Esophagus (tissue), 2 donors: ENCODE data around the gene ZNF410. TPM values are rescaled to one million over a fixed set of nuclear protein-coding genes. Genes with fewer than 3 reads are reported as not detected.
"Not testable (repeated sequence)": the region's sequence is repeated elsewhere in the genome, so short reads cannot be mapped to it uniquely, and the experiment has no call there.

ENCODE experiments used
- H3K27ac ChIP-seq, 2 donors: one replicate each; pipeline ENCODE4 v1.5.1; 2013; ENCODE audit warnings: low read depth in 2 of 2, mild to moderate bottlenecking in 2 of 2, inconsistent platforms in 1 of 2, low read length in 1 of 2, moderate library complexity in 1 of 2
- H3K27me3 ChIP-seq, 2 donors: one replicate each; pipeline ENCODE4 v1.6.1; 2013; ENCODE audit warnings: low read length in 2 of 2, control low read depth in 1 of 2, mild to moderate bottlenecking in 1 of 2; ENCODE audit not compliant: insufficient read depth in 2 of 2, control insufficient read depth in 1 of 2
- H3K36me3 ChIP-seq, 2 donors: one replicate each; pipeline ENCODE4 v1.6.1; 2013; ENCODE audit warnings: low read length in 1 of 2; ENCODE audit not compliant: control insufficient read depth in 2 of 2, insufficient read depth in 2 of 2
- H3K4me1 ChIP-seq, 2 donors: one replicate each; pipeline ENCODE4 v1.6.1; 2013; ENCODE audit warnings: low read length in 1 of 2; ENCODE audit not compliant: control insufficient read depth in 2 of 2, insufficient read depth in 2 of 2
- H3K4me3 ChIP-seq, 2 donors: one replicate each; pipeline ENCODE4 v1.5.1; 2013; ENCODE audit warnings: low read length in 2 of 2, mild to moderate bottlenecking in 2 of 2, low read depth in 1 of 2, moderate library complexity in 1 of 2
- H3K9me3 ChIP-seq, 2 donors: one replicate each; pipeline ENCODE4 v1.6.1; 2013; ENCODE audit warnings: mild to moderate bottlenecking in 2 of 2, low read depth in 1 of 2, low read length in 1 of 2, moderate library complexity in 1 of 2; ENCODE audit not compliant: control insufficient read depth in 2 of 2, insufficient read depth in 1 of 2
- WGBS, 2 donors: extraction: QIAGEN DNeasy Blood & Tissue Kit; methylation state at CpG; one replicate each; pipeline ENCODE4 v1.1.7; 2013; 5-methylcytosine and 5-hydroxymethylcytosine counted together
- polyA plus RNA-seq, 2 donors: library from polyadenylated mRNA; stranded (reverse); fragments of 200-250 nt; gene quantifications; one replicate each; pipeline ENCODE4 v1.2.3, GENCODE V29; 2013
- donor health status: healthy with polysubstance abuse.
- donor health status: Bipolar disorder and iron deficiency.

The ZNF410 gene
- 10 to 100 TPM; 24.6 to 29.9 TPM for polyA plus RNA-seq

DNA sequence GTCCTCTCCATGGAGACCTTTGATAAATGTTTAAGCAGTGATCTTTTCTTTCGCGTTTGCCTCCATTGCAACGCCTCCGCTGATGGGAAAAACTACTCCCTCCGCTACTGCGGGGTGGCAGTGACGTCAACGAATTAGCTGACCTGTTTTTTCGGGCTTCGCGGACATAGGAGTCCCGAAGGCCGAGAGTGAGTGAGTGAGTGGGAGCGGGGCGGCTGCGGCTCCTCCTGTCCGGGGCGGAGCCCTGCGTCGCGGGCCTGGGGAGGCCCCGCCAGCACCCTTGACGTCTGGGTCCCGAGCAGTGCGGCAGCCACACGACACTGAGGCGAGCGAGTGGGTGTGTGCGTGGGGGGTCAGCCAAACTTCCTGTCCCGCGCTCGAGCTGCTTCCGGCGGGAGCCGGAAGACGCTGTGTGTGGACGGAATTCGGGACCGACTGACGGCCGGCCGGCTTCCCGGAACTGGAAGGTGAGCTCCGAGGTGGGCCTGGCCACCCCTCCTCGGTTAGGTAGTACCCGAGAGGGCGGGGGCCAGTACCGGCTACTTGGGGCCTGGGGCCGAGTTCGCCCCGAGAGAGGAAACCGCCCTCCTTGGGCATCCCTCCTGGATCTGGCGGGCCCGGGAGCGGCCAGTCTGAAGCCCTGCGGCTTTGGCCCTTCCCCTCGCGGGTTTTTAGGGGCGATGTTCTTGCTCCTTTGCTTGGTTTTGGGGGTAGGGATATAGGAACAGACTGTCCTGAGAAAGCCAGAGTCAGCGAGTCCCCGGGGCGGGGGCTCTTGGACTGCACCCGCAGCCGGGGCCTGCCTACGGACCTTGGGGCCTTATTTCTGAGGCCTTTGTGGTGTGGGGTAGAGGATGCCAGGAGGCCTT is at the start of gene ZNF410:
ZNF410 (plus strand) TSS at position 411 of the 869 bp plus-strand sequence. CDS start 5,317 bp downstream, outside the sequence.
- peak within 1 kb of the TSS; percentile 75 to 88 for H3K4me3 ChIP-seq
- H3K9me3 ChIP-seq = no peaks in the 10 kb centered on the region
- 0 to 1% methylated on average over 64 to 65 of the region's 65 CpGs for WGBS, 2 donors
- H3K4me1 ChIP-seq = no peaks in the 10 kb centered on the region
- H3K36me3 ChIP-seq = no peaks in the 10 kb centered on the region
- H3K27me3 ChIP-seq = no peaks in the 10 kb centered on the region
- H3K27ac ChIP-seq = peak within 1 kb of the TSS; percentile 91 to 99

- H3K9me3 ChIP-seq, H3K4me3 ChIP-seq, H3K36me3 ChIP-seq, H3K27me3 ChIP-seq, H3K27ac ChIP-seq, H3K4me1 ChIP-seq: not testable (repeated sequence)
- 90 to 95% methylated on average over 7 of the region's 7 CpGs for whole genome bisulfite sequencing, 2 donors
Measured at GRCh38 chr14:73838293-73839034, 48.2 kb upstream of the ZNF410 start.

- H3K27me3 ChIP-seq = no peaks in the 10 kb centered on the region
- H3K9me3 ChIP-seq = no peaks in the 10 kb centered on the region
- no peaks in the 10 kb centered on the region for H3K4me1 ChIP-seq
- H3K4me3 ChIP-seq = no peak overlapping the region
- H3K36me3 ChIP-seq = no peaks in the 10 kb centered on the region
- no peak overlapping the region for H3K27ac ChIP-seq
- WGBS, 2 donors = 98 to 100% methylated on average over 1 of the region's 1 CpG
Measured at GRCh38 chr14:73842201-73842600, 44.5 kb upstream of the ZNF410 start.

DNA sequence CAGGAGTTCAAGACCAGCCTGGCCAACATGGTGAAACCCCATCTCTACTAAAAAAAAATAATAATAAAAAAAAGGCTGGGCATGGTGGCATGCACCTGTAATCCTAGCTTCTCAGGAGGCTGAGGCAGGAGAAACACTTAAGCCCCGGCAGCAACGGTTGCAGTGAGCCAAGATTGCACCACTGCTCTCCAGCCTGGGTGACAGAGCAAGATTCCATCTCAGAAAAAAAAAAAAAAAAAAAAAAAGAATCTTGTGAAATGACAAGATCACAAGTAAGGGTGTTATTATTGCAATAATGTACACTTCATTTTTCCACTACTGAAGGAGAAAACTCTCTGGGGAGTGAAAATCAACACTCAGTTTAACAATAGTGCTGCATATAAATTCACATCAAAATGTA is 43.8 kb upstream of the ZNF410 start:
- Histone ChIP-seq H3K36me3 (no peaks in the 10 kb centered on the region), H3K4me1 (no peaks in the 10 kb centered on the region), H3K4me3 (no peak overlapping the region), H3K9me3 (no peaks in the 10 kb centered on the region), H3K27me3 (no peaks in the 10 kb centered on the region), H3K27ac (no peak overlapping the region)
- WGBS, 2 donors = 76 to 78% methylated on average over 2 of the region's 2 CpGs

GRCh38 chr14:73843296-73843695 is 43.4 kb upstream of the ZNF410 start:
- H3K27ac ChIP-seq = no peak overlapping the region
- WGBS, 2 donors = 64 to 68% methylated on average over 2 of the region's 2 CpGs
- H3K27me3 ChIP-seq = no peaks in the 10 kb centered on the region
- H3K36me3 ChIP-seq = no peaks in the 10 kb centered on the region
- no peak overlapping the region for H3K4me3 ChIP-seq
- H3K9me3 ChIP-seq = no peaks in the 10 kb centered on the region
- H3K4me1 ChIP-seq = no peaks in the 10 kb centered on the region

- Histone ChIP-seq H3K27me3 (no peaks in the 10 kb centered on the region), H3K4me1 (no peaks in the 10 kb centered on the region), H3K27ac (no peak overlapping the region), H3K36me3 (no peaks in the 10 kb centered on the region), H3K9me3 (no peaks in the 10 kb centered on the region), H3K4me3 (no peak overlapping the region)
- 85 to 87% methylated on average over 4 of the region's 4 CpGs for WGBS, 2 donors
Measured at GRCh38 chr14:73846947-73847346, 39.7 kb upstream of the ZNF410 start.

GRCh38 chr14:73851000-73851399 is 35.7 kb upstream of the ZNF410 start:
- no peaks in the 10 kb centered on the region for H3K36me3 ChIP-seq
- H3K4me3 ChIP-seq = peak overlapping the region; percentile 43 to 63
- H3K9me3 ChIP-seq = no peaks in the 10 kb centered on the region
- H3K27ac ChIP-seq = peak overlapping the region; percentile 88 to 97
- H3K4me1 ChIP-seq = no peaks in the 10 kb centered on the region
- H3K27me3 ChIP-seq = no peaks in the 10 kb centered on the region
- WGBS, 2 donors = 41 to 43% methylated on average over 6 of the region's 6 CpGs

- no peaks in the 10 kb centered on the region for H3K9me3 ChIP-seq
- H3K27ac ChIP-seq = peak within 1 kb of the TSS; percentile 88 to 97
- WGBS, 2 donors = 0 to 1% methylated on average over 51 of the region's 51 CpGs
- no peaks in the 10 kb centered on the region for H3K4me1 ChIP-seq
- H3K27me3 ChIP-seq = no peaks in the 10 kb centered on the region
- H3K4me3 ChIP-seq = peak within 1 kb of the TSS; percentile 43 to 63
- no peaks in the 10 kb centered on the region for H3K36me3 ChIP-seq
Measured at GRCh38 chr14:73851567-73852382, 34.9 kb upstream of the ZNF410 start, which contains the start of gene PTGR2. Gene PTGR2 (plus strand): TSS chr14:73851831. CDS start chr14:73858863, 7,032 bp downstream.

GRCh38 chr14:73859145-73859544 is 27.5 kb upstream of the ZNF410 start:
- H3K27ac ChIP-seq = no peak overlapping the region

More at GRCh38 chr14:73859145-73859544, 27.5 kb upstream of the ZNF410 start:
- no peaks in the 10 kb centered on the region for H3K36me3 ChIP-seq
- H3K4me3 ChIP-seq = no peak overlapping the region
- H3K9me3 ChIP-seq = no peaks in the 10 kb centered on the region
- no peaks in the 10 kb centered on the region for H3K27me3 ChIP-seq
- H3K4me1 ChIP-seq = no peaks in the 10 kb centered on the region
